Measurements from ENCODE around the gene KRT36. TPM values are rescaled to one million over a fixed set of nuclear protein-coding genes. Genes with fewer than 3 reads are reported as not detected.

Gene KRT36
- total RNA-seq, 4 donors from 2014 or later: not detected

DNA sequence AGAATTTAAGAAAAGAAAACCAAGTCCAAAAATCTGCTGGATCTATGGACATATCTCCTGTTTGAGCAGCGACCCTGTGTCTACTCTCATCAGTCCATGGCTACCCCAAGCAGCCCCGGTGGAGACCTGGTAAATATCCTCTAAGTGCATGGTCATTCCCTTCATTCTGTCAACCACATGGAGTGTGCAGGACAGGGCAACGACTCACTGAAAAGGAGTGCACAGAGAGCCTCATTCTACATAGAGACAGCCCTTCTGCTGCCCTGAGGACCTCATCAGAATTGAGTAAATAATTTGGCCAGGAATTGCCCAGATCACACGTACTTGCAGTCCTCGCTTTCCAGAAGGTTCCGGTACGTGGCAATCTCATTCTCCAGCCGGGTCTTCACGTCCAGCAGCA, 51.9 kb downstream of the KRT36 start:
- intact Hi-C loops (cut with DNase I; ENCODE audit: low total_unique reads): no loop called here
- Histone ChIP-seq H3K9me3 (no peaks in the 10 kb centered on the region), H3K4me1 (no peaks in the 10 kb centered on the region), H3K27me3 (peaks cover 7% of the 10 kb centered on the region), H3K27ac (no peak overlapping the region), H3K4me3 (no peak overlapping the region), H3K36me3 (no peaks in the 10 kb centered on the region)
- no peak for DNase-seq
- in situ Hi-C loops (cut with MboI; ENCODE audit: low pct_ligation_motif_present in 1 of 4, low pct_unique_long_range_greater_than_20kb in 1 of 4, low sequenced_read_pairs in 3 of 4): no loop called here
- WGBS, 2 donors (ENCODE audit: low coverage in 1 of 2): 77 to 81% methylated on average over 3 to 9 of the region's 9 CpGs
- TF ChIP-seq, protein P1, sequence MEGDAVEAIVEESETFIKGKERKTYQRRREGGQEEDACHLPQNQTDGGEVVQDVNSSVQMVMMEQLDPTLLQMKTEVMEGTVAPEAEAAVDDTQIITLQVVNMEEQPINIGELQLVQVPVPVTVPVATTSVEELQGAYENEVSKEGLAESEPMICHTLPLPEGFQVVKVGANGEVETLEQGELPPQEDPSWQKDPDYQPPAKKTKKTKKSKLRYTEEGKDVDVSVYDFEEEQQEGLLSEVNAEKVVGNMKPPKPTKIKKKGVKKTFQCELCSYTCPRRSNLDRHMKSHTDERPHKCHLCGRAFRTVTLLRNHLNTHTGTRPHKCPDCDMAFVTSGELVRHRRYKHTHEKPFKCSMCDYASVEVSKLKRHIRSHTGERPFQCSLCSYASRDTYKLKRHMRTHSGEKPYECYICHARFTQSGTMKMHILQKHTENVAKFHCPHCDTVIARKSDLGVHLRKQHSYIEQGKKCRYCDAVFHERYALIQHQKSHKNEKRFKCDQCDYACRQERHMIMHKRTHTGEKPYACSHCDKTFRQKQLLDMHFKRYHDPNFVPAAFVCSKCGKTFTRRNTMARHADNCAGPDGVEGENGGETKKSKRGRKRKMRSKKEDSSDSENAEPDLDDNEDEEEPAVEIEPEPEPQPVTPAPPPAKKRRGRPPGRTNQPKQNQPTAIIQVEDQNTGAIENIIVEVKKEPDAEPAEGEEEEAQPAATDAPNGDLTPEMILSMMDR (IDR thresholded peaks at IDR 0.05): no peak
- no peak for TF ChIP-seq POLR2A (IDR thresholded peaks at IDR 0.05)
- no peak for TF ChIP-seq POLR2AphosphoS5 (IDR thresholded peaks at IDR 0.05)
- TF ChIP-seq EP300 (IDR thresholded peaks at IDR 0.05; ENCODE audit: low read depth): no peak

DNA sequence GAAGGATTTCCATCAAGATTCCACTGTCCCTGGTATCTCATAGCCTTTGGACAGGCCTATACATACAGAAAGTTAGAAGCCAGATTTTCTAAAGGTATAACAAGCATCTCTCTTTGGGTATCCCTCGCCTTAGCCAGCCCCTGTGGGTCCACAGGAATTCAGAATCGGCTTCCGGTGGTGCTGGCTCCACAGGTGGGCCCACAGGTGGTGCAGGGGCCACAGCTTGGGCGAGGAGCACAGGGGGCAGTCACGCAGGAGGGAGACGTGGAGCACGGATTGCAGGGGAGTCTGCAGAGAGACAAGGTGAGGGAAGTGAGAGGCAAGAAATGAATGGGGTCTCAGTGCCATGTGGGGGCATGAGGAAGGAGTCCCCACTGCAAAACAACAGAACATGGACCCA, 52.5 kb downstream of the KRT36 start:
- Histone ChIP-seq H3K36me3 (no peaks in the 10 kb centered on the region), H3K27ac (no peak overlapping the region), H3K9me3 (no peaks in the 10 kb centered on the region), H3K4me1 (no peaks in the 10 kb centered on the region), H3K4me3 (no peak overlapping the region), H3K27me3 (peaks cover 2% of the 10 kb centered on the region)
- 72% methylated on average over 7 of the region's 7 CpGs; no CpG with 5 or more reads in 1 of the 2 donors for whole genome bisulfite sequencing, 2 donors (ENCODE audit: low coverage in 1 of 2)
- TF ChIP-seq POLR2A (IDR thresholded peaks at IDR 0.05) (no peak), EP300 (IDR thresholded peaks at IDR 0.05; ENCODE audit: low read depth) (no peak), POLR2AphosphoS5 (IDR thresholded peaks at IDR 0.05) (no peak)
- TF ChIP-seq, protein P1 (IDR thresholded peaks at IDR 0.05): no peak
- in situ Hi-C loops (cut with MboI; ENCODE audit: low pct_ligation_motif_present in 1 of 4, low pct_unique_long_range_greater_than_20kb in 1 of 4, low sequenced_read_pairs in 3 of 4): no loop called here
- no peak for DNase-seq
- intact Hi-C loops (cut with DNase I; ENCODE audit: low total_unique reads): no loop called here

Small RNA genes lying within 50 kb of the gene (small RNA-seq; reads per million reads assigned to genes)
- gene RNU2-32P: 0 to 0.28 (median 0.07) reads per million in 4 donors

Other genes with a start within 250 kb of the KRT36 start
- gene KRTAP9-4, start 240.2 kb downstream of the KRT36 start, total RNA-seq: not detected
- not detected for gene KRTAP9-9, start 234.5 kb downstream of the KRT36 start, total RNA-seq
- gene KRTAP9-6, start 224.5 kb downstream of the KRT36 start, total RNA-seq: not detected
- gene KRTAP9-7, start 214.2 kb downstream of the KRT36 start, total RNA-seq: not detected
- not detected for gene KRTAP29-1, start 187.1 kb downstream of the KRT36 start, total RNA-seq
- gene KRTAP16-1, start 180.6 kb downstream of the KRT36 start, total RNA-seq: not detected
- not detected for gene KRTAP17-1, start 174.2 kb downstream of the KRT36 start, total RNA-seq
- not detected for gene KRT33A, start 139.1 kb downstream of the KRT36 start, total RNA-seq
- not detected for gene KRT33B, start 120.1 kb downstream of the KRT36 start, total RNA-seq
- not detected for gene KRT34, start 107.6 kb downstream of the KRT36 start, total RNA-seq
- not detected for gene KRT31, start 92.3 kb downstream of the KRT36 start, total RNA-seq
- not detected for gene KRT37, start 65.3 kb downstream of the KRT36 start, total RNA-seq
- gene KRT38, start 48.9 kb downstream of the KRT36 start, total RNA-seq: not detected
- not detected for gene KRT32, start 22.5 kb downstream of the KRT36 start, total RNA-seq
- not detected for gene KRT35, start 8.8 kb downstream of the KRT36 start, total RNA-seq
- under 1 TPM in 1 of 4 donors, not detected in 3; 0.27 TPM for gene KRT13, start 15.7 kb upstream of the KRT36 start, total RNA-seq
- gene KRT15, start 29.0 kb upstream of the KRT36 start, total RNA-seq: 10 to 100 TPM in 1 of 4 donors, 1 to 10 TPM in 2, under 1 TPM in 1; 0.80 to 17.6 (median 7.4) TPM
- 1,000 to 10,000 TPM in 3 of 4 donors, 100 to 1,000 TPM in 1; 788 to 3,666 (median 2,734) TPM for gene KRT19, start 38.4 kb upstream of the KRT36 start, total RNA-seq
- gene KRT9, start 82.1 kb upstream of the KRT36 start, total RNA-seq: not detected
- under 1 TPM in 2 of 4 donors, not detected in 2; 0.32 to 0.68 TPM for gene KRT14, start 97.0 kb upstream of the KRT36 start, total RNA-seq
- gene KRT16, start 122.9 kb upstream of the KRT36 start, total RNA-seq: under 1 TPM in 1 of 4 donors, not detected in 3; 0.79 TPM
- gene KRT17, start 134.7 kb upstream of the KRT36 start, total RNA-seq: 10 to 100 TPM in 1 of 4 donors, not detected in 3; 37.6 TPM
- 100 to 1,000 TPM in 3 of 4 donors, 10 to 100 TPM in 1; 93.3 to 520 (median 241) TPM for gene EIF1, start 199.0 kb upstream of the KRT36 start, total RNA-seq
- gene GAST, start 222.4 kb upstream of the KRT36 start, total RNA-seq: not detected
- under 1 TPM in 2 of 4 donors, not detected in 2; 0.55 to 0.79 TPM for gene HAP1, start 244.7 kb upstream of the KRT36 start, total RNA-seq

Data from transverse colon (tissue), 4 donors.